HG03558 (cell line): ENCODE data around the gene LDLRAP1.

Experiments
- ATAC-seq: cut with Tn5 transposase; IDR thresholded peaks from one replicate; pipeline ENCODE4 v1.9.1; 2021; ENCODE audit warnings: moderate number of reproducible peaks; ENCODE audit not compliant: unreplicated experiment; ENCODE audit errors: extremely low read depth

The LDLRAP1 gene

GRCh38 chr1:25522031-25522655 lies 21.3 kb upstream of the LDLRAP1 start:
- ATAC-seq, result no peak

DNA sequence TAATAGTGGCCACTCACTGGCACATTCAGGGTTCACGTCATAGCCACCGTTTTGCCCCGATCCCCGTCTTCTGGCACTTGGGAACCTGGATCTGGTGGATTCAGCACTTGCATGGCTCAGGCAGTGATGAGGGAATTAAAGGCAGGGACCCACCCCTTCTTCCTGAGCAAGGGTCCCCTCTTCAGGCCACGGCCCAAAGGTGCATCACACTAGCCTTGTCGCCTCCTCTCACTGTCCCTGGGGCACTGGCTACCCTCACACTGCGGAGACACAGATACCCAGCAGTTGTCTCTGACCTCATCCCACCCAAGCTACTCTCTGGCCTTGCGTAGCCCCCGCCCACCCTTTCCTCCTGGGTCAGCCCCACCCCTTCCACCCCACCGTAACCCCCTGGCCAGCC lies 19.9 kb upstream of the LDLRAP1 start:
- no peak for ATAC-seq

DNA sequence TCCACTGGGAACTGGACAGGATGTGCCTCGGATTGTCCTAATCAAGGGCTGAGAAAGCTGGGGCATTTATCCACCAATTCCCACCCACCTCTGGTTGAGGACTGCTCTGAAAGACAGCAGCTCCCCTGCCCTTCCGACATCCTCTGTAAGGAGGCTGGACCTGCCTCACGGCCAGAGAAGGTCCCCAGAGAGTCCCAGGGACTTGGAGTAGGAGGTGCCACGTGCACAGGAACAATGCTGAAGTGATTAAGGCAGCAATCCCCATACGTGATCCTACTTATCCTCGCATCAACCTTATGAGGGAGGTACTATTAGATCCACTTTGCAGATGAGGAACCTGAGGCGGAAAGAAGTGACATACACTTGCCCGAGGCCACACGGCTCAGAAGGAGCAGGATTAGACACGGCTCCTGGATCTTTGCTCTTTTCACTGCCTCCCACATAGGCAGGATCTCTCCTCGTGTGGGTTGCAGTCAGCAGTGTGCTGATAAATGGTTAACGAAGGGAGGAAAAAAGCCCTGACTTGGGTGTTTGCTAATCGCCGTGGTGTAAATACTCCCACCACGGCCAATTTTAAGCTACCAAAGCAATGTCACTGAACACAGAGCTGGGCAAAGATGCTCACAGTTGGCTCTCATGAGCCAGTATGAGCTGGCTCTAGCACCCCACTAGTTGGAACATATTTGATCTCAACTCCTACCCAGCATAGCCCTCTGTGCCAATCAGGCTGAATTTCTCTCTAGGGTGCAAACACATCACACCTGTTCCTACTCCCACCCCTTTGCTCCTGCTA lies 18.6 kb upstream of the LDLRAP1 start:
- no peak for ATAC-seq

DNA sequence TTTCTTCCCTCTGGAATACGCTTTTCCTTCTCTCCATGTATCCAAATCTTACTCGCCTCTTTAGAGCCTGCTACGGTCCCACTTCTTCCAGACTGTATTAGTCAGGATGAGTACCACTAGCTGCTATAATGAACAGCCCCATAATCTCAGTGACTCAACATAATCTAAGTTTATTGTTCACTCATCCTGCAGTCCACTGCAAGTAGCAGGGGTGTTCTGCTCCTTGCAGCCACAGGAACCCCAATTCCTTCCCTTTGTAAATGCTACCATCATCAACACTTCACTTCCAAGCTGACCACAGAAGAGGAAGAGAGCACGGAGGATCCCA lies 18.1 kb upstream of the LDLRAP1 start:
- ATAC-seq, result no peak

DNA sequence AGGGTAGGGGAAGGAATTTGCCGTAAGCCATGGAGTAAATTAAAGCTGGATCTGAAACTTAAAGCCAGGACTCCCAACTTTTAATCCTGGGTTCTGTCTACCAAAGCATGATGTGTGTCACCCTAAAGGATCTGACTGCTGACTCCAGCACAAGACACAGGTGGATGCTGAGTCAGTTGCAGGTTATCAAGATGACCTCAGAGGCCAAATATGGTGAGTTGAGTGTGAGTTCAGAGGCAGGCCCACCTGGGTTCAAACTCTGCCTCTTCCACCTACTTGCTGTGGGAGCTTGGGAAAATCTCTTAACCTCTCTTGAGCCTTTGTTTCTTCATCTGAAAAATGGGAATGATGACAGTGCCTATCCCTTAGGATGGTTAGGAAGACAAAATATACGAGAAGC lies 16.7 kb upstream of the LDLRAP1 start:
- ATAC-seq, result no peak

- no peak for ATAC-seq
Observed at GRCh38 chr1:25527226-25527846, 16.1 kb upstream of the LDLRAP1 start.

DNA sequence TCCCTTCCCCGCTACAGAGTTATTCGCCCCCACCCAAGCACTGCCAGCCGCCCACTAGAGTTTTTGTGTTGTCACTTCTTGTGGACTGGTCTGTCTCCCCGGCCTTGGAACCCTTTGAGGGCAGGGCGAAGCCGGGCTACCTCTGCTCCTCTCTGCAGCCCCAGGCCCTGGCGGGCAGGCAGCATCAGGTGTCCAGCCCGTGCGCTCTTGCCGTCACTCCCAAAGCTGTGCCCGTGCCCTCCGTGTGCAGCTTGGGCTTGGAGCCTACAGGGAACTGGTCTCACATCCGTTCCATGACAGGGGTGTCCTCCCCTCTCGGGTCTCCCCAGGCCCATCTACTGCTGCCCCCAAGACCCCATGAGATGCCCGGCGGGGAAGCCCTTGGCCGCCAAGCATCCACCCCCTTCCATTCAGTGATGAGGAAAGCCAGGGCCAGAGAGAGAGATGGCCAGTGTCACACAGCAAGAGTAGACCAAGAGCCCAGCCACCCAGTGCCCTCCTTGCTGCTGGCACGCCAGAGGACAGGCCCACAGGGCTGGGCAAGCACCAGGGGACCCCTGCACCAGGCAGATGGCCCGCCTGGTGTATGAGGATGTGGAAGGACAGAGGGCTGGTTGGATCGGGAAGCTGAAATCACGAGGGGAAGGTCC lies 15.3 kb upstream of the LDLRAP1 start:
- no peak for ATAC-seq

DNA sequence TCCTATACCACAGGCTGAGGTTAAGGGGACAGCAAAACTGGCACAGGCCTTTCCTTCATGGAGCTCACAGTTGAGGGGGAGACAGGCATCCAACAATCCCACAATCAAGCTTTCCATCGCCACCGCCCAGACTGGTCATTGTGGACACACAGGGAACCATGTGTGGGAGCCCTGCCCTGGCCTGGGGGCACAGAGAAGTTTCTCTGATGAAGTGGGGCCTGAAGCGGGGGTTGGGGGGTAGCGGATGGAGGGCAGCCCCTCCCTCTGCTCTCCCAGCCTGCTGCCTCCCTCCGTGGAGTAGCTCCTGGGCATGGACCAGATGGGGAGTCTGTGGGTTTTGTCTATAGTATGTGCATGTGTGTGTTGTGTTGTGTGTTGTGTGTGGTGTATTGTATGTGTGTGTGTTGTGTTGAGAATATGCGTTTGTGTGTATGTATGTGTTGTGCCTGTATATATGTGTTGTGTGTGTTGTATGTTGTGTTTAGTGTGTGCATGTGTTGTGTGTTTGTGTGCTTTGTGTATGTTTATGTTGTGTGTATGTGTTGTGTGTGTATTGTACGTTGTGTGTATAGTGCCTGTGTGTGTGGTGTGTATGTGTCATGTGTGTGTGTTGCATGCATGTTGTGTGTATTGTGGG lies 14.4 kb upstream of the LDLRAP1 start:
- no peak for ATAC-seq

DNA sequence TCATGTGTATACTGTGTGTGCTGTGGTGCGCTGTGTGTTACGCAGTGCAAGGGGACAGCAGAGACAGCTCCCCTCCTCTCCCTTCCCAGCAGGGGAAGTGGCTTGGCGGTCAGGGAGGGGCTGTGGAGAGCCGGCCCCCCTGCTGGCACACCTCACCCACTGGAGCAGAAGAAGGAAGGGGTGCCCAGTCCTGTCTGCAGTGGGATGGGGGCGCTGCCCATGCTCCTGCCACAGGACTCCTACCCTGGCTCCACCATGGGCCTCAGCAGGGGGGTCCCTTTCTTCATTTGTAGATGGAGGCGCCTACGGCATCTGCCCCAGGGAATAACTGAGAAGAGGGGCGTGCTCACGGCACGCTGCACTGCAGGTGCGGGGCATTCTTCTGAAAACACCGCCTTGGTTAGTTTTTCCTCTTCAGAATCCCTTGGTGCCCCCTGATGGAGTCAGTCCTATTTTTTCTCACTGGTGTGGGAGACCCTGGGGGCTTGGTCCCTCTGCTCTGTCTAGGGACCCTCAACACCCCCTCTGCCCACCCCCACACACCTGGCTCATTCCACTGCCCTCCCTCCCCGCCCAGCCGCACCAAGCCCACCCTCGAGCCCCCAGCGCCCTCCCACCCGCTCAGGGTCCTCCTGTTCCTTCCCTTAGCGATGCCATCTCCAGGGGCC lies 13.8 kb upstream of the LDLRAP1 start:
- ATAC-seq, result no peak

DNA sequence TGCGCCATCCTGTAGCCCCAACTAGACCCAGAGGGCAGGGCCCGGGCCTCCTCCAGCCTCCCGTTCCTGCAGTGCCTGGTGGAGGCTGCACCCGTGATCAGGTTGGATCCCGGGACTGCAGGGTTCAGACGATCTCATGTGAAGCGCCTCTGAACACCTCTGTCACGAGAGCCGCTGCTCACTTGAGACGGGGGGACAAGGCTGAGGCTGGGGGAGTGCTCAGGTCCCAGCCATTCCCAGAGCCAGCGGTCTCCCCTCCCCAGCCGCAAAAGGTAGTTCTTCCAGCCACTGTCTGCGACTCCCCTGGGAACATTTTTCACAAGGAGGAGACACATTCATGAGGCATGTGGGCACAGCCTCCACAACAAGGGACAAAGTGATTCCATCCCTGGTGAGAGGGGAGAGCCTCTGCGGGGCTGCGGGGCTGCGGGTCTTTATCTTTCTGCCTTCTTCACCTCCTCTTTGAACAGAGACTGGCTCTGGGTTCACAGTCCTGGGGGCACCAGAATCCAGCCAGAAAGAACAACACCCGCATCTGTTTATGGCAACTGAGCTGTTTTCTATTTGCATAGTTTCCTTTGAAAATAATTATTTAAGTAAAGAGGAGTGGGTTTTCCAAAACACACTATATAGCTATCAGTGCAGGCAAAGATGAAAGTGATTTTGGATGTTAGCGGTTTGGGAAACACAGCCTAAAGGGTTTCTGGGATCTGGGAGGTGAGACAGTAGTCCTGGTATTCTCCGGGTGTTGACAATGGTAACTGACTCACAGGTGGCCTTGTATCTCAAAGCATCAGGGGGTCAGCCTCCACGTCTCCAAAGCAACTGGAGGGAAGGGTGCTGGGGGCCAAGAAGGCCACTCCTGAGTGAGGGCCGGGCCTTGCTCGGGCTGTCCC lies 13.0 kb upstream of the LDLRAP1 start:
- ATAC-seq, result no peak

GRCh38 chr1:25531082-25531461 lies 12.3 kb upstream of the LDLRAP1 start:
- no peak for ATAC-seq

DNA sequence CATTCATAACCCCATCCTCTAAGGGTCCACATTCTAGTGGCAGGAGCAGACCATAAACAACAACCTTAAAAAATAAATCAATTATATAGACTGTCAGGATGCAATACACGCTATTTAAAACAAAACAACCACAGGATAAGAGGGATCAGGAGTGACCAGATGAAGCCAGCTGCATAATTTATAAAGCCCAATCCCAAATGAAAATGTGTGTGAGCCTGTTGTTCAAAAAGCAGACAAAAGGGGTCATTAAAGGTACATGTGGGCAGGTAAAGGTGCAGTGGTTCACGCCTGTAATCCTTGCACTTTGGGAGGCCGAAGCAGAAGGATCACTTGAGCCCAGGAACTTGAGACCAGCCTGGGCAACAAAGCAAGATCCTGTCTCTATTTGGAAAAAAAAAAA lies 10.4 kb upstream of the LDLRAP1 start:
- no peak for ATAC-seq

DNA sequence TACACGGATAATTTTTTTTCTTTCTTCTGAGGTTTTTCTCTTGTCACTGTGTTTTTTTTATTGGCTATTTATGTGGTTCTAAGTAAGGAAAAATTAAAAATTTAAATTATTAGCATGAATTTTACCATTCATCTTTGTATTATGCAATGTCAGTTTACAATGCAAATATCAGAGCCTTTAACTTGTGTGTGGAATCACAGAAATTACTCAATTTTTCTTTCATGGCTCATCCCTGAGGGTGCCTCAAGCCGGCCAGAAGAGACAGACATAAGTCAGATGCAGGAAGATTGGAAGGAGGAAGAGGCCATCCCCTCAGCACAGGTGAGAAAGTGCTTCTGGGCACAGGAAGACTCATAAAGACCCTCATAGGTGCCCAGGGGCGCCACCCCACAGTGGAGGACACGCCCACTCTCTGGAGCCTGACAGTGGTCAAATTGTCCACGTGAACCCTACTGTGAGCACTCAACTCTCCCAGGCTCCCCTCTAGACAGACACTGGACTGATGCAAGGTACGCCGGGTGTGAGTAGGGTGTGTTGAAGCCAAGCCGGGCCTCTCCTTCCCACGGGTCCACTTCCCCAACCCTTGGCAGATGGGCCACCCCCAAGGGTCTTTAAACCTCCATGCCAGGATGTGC lies 9.5 kb upstream of the LDLRAP1 start:
- ATAC-seq, result no peak

- no peak for ATAC-seq
Observed at GRCh38 chr1:25534410-25534788, 9.0 kb upstream of the LDLRAP1 start.

- no peak for ATAC-seq
Observed at GRCh38 chr1:25536124-25536523, 7.3 kb upstream of the LDLRAP1 start.

GRCh38 chr1:25537153-25537831 lies 6.1 kb upstream of the LDLRAP1 start:
- no peak for ATAC-seq

GRCh38 chr1:25538191-25538767 lies 5.1 kb upstream of the LDLRAP1 start:
- no peak for ATAC-seq

GRCh38 chr1:25540750-25541342 lies 2.6 kb upstream of the LDLRAP1 start:
- no peak for ATAC-seq
